ENCODE measurements around the gene STAU1.

Gene STAU1

GRCh38 chr20:49230561-49231133 lies 42.5 kb upstream of the STAU1 start:
- H3K9me3 ChIP-seq (ENCODE audit: control extremely low read depth in 1 of 5, control insufficient read depth in 4 of 5, insufficient read depth in 2 of 5, low read depth in 1 of 5, low read length in 4 of 5): no peaks in the 10 kb centered on the region
- H3K36me3 ChIP-seq (ENCODE audit: control insufficient read depth in 4 of 4, insufficient read depth in 4 of 4, low read length in 3 of 4): peaks cover 21 to 77% (median 61%) of the 10 kb centered on the region in 4 experiments
- 20% methylated on average over 5 of the region's 8 CpGs for WGBS (ENCODE audit: insufficient coverage)
- no peaks in the 10 kb centered on the region for H3K27me3 ChIP-seq (replicated peaks in 2 of 5; ENCODE audit: control insufficient read depth in 4 of 5, insufficient read depth in 5 of 5, low read length in 4 of 5)
- peak; percentile 63 to 87 (median 83) for DNase-seq
- H3K4me3 ChIP-seq (ENCODE audit: control insufficient read depth in 1 of 7, extremely low read depth in 1 of 7, insufficient read depth in 4 of 7, low read depth in 2 of 7, low read length in 6 of 7): no peak overlapping the region
- H3K27ac ChIP-seq (ENCODE audit: insufficient read depth in 1 of 2, low read depth in 1 of 2, low read length in 2 of 2, poor library complexity in 1 of 2, severe bottlenecking in 2 of 2): peak overlapping the region; percentile 33 to 75
- ChIA-PET CTCF (interaction anchor here (0.9 to 2.0 kb wide), 4 partner anchors 9 to 18 kb away, joined by 3 to 11 read pairs (median 5); no protein-coding TSS in a partner anchor), POLR2A (interaction anchor here (0.5 to 1.2 kb wide), 3 partner anchors 8 to 23 kb away, joined by 3 to 5 read pairs (median 3); no protein-coding TSS in a partner anchor)
- peaks cover 6 to 21% (median 17%) of the 10 kb centered on the region in 4 experiments for H3K4me1 ChIP-seq (ENCODE audit: control extremely low read depth in 1 of 4, control insufficient read depth in 4 of 4, insufficient read depth in 4 of 4, low read length in 3 of 4)

DNA sequence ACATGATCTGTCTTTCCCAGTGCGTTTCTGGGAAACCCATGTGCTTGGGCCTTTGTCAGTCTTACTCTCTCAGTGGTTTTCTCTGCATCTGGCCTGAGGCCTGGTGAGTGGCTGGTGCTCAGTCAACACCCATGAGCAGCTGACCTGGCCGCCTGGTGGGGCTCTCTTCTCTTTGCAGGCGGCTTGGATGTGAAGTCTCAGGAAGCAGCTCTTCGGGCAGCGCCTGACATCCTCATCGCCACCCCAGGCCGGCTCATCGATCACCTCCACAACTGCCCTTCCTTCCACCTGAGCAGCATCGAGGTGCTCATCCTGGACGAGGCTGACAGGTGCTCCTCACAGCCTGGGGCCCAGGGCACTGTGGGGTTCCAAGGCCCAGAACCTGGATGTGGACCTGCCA lies 41.9 kb upstream of the STAU1 start:
- ChIA-PET CTCF (interaction anchor here (1.3 to 2.0 kb wide), 3 partner anchors 13 to 18 kb away, joined by 3 to 11 read pairs (median 7); no protein-coding TSS in a partner anchor), POLR2A (interaction anchor here (0.5 to 1.2 kb wide), 2 partner anchors 8 to 14 kb away, joined by 3 to 5 read pairs; no protein-coding TSS in a partner anchor)
- no peaks in the 10 kb centered on the region for H3K27me3 ChIP-seq (replicated peaks in 2 of 5; ENCODE audit: control insufficient read depth in 4 of 5, insufficient read depth in 5 of 5, low read length in 4 of 5)
- peaks cover 19 to 76% (median 61%) of the 10 kb centered on the region in 4 experiments for H3K36me3 ChIP-seq (ENCODE audit: control insufficient read depth in 4 of 4, insufficient read depth in 4 of 4, low read length in 3 of 4)
- peaks cover 6 to 21% (median 17%) of the 10 kb centered on the region in 4 experiments for H3K4me1 ChIP-seq (ENCODE audit: control extremely low read depth in 1 of 4, control insufficient read depth in 4 of 4, insufficient read depth in 4 of 4, low read length in 3 of 4)
- WGBS (ENCODE audit: insufficient coverage): 60% methylated on average over 8 of the region's 10 CpGs
- H3K4me3 ChIP-seq (ENCODE audit: control insufficient read depth in 1 of 7, extremely low read depth in 1 of 7, insufficient read depth in 4 of 7, low read depth in 2 of 7, low read length in 6 of 7): peak overlapping the region in 1 of 7 experiments; percentile 39
- peak in 1 of 3 donors; percentile 47 for DNase-seq
- peak overlapping the region; percentile 33 to 75 for H3K27ac ChIP-seq (ENCODE audit: insufficient read depth in 1 of 2, low read depth in 1 of 2, low read length in 2 of 2, poor library complexity in 1 of 2, severe bottlenecking in 2 of 2)
- no peaks in the 10 kb centered on the region for H3K9me3 ChIP-seq (ENCODE audit: control extremely low read depth in 1 of 5, control insufficient read depth in 4 of 5, insufficient read depth in 2 of 5, low read depth in 1 of 5, low read length in 4 of 5)

- Histone ChIP-seq H3K27ac (ENCODE audit: insufficient read depth in 1 of 2, low read depth in 1 of 2, low read length in 2 of 2, poor library complexity in 1 of 2, severe bottlenecking in 2 of 2) (no peak overlapping the region), H3K9me3 (ENCODE audit: control extremely low read depth in 1 of 5, control insufficient read depth in 4 of 5, insufficient read depth in 2 of 5, low read depth in 1 of 5, low read length in 4 of 5) (no peaks in the 10 kb centered on the region), H3K4me1 (ENCODE audit: control extremely low read depth in 1 of 4, control insufficient read depth in 4 of 4, insufficient read depth in 4 of 4, low read length in 3 of 4) (peaks cover 6 to 21% (median 17%) of the 10 kb centered on the region in 4 experiments), H3K4me3 (ENCODE audit: control insufficient read depth in 1 of 7, extremely low read depth in 1 of 7, insufficient read depth in 4 of 7, low read depth in 2 of 7, low read length in 6 of 7) (no peak overlapping the region), H3K36me3 (ENCODE audit: control insufficient read depth in 4 of 4, insufficient read depth in 4 of 4, low read length in 3 of 4) (peaks cover 17 to 76% (median 61%) of the 10 kb centered on the region in 4 experiments), H3K27me3 (replicated peaks in 2 of 5; ENCODE audit: control insufficient read depth in 4 of 5, insufficient read depth in 5 of 5, low read length in 4 of 5) (no peaks in the 10 kb centered on the region)
- no peak for DNase-seq
- ChIA-PET POLR2A (no interaction called here), CTCF (interaction anchor here (0.6 to 1.4 kb wide), 3 partner anchors 12 to 93 kb away, joined by 3 to 7 read pairs (median 3); no protein-coding TSS in a partner anchor)
- WGBS (ENCODE audit: insufficient coverage): 100% methylated on average over 1 of the region's 2 CpGs
These were observed 41.2 kb upstream of the STAU1 start for GRCh38 chr20:49229381-49229780.

- Histone ChIP-seq H3K4me1 (ENCODE audit: control extremely low read depth in 1 of 4, control insufficient read depth in 4 of 4, insufficient read depth in 4 of 4, low read length in 3 of 4) (peaks cover 6 to 21% (median 17%) of the 10 kb centered on the region in 4 experiments), H3K4me3 (ENCODE audit: control insufficient read depth in 1 of 7, extremely low read depth in 1 of 7, insufficient read depth in 4 of 7, low read depth in 2 of 7, low read length in 6 of 7) (no peak overlapping the region), H3K36me3 (ENCODE audit: control insufficient read depth in 4 of 4, insufficient read depth in 4 of 4, low read length in 3 of 4) (peaks cover 20 to 76% (median 58%) of the 10 kb centered on the region in 4 experiments), H3K27ac (ENCODE audit: insufficient read depth in 1 of 2, low read depth in 1 of 2, low read length in 2 of 2, poor library complexity in 1 of 2, severe bottlenecking in 2 of 2) (no peak overlapping the region), H3K27me3 (replicated peaks in 2 of 5; ENCODE audit: control insufficient read depth in 4 of 5, insufficient read depth in 5 of 5, low read length in 4 of 5) (no peaks in the 10 kb centered on the region), H3K9me3 (ENCODE audit: control extremely low read depth in 1 of 5, control insufficient read depth in 4 of 5, insufficient read depth in 2 of 5, low read depth in 1 of 5, low read length in 4 of 5) (no peaks in the 10 kb centered on the region)
- peak in 2 of 3 donors; percentile 12 to 24 for DNase-seq
- POLR2A ChIA-PET: no interaction called here
- 100% methylated on average over 3 of the region's 9 CpGs for WGBS (ENCODE audit: insufficient coverage)
- CTCF ChIA-PET: interaction anchor here (0.6 to 1.3 kb wide), 5 partner anchors 11 to 102 kb away, joined by 3 to 5 read pairs (median 3); no protein-coding TSS in a partner anchor
These were observed 40.5 kb upstream of the STAU1 start for GRCh38 chr20:49228676-49229075.

DNA sequence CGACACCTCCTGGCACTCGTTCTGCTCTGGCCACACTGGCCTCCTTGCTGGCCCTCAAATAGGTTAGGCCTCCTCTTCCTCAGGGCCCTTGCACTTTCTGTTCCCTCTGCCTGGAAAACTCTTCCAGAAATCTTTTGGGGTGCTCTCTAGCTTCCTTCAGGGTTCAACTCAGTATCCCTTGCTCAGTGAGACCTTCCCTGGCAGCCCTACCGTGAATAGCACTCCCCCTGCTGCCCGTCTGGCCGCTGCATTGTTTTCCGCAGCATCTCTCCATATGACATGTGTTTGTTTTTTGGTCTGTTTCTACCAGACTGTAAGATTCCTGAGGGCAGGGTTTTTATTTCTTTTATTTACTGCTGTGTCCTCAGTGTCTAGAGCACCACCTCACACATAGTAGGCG lies 37.8 kb upstream of the STAU1 start:
- Histone ChIP-seq H3K36me3 (ENCODE audit: control insufficient read depth in 4 of 4, insufficient read depth in 4 of 4, low read length in 3 of 4) (peaks cover 21 to 76% (median 55%) of the 10 kb centered on the region in 4 experiments), H3K27ac (ENCODE audit: insufficient read depth in 1 of 2, low read depth in 1 of 2, low read length in 2 of 2, poor library complexity in 1 of 2, severe bottlenecking in 2 of 2) (no peak overlapping the region)

DNA sequence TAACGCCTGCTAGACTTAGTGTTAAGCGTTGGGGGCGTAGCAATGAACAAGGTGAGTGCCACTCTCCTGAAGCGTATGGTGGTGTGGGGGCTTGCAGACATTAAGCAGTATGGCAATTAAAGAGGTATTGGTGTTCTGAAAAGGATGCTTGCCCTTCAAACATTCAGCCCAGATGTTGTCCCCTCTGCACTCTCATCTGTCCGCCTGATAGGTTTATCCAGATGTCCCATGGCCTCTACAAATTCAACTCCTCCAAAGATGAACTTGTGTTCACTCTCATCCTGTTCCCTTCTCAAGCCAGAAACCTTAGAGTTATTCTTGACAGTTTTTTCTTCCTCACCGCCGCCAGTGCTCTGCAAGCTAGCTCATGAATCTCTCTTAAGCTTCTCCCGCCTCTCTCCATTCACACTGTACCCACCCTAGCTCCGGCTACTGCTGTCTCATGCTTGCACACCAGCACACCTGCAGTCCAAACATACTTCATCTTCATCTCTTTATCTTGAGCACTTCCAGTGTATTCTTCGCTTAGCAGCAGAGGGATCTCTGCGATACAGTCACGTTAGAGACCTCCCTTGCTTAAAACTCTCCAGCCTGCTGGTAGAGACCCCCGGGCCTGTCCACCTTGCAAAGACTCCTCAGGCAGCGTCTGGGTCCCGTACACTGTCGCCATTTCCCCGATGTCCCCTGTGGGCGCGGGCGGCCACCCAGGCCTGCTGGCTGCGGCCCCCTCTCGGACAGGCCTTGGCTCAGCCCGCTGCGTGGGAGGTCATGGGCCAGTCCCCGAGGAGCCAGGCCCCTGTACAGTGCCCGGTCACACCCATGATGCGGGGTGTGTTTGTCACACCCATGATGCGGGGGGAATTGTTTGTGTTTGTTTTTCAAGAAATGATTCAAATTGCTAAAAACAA lies 32.0 kb upstream of the STAU1 start:
- DNase-seq: no peak
- POLR2A ChIA-PET: interaction anchor here (0.8 kb wide), 1 partner anchor 32 kb away, joined by 4 read pairs; the partner anchor contains the start of gene STAU1
- Histone ChIP-seq H3K27ac (ENCODE audit: insufficient read depth in 1 of 2, low read depth in 1 of 2, low read length in 2 of 2, poor library complexity in 1 of 2, severe bottlenecking in 2 of 2) (peak overlapping the region; percentile 93 to 94), H3K36me3 (ENCODE audit: control insufficient read depth in 4 of 4, insufficient read depth in 4 of 4, low read length in 3 of 4) (peaks cover 17 to 36% (median 29%) of the 10 kb centered on the region in 4 experiments), H3K4me3 (ENCODE audit: control insufficient read depth in 1 of 7, extremely low read depth in 1 of 7, insufficient read depth in 4 of 7, low read depth in 2 of 7, low read length in 6 of 7) (peak overlapping the region; percentile 49 to 100 (median 95)), H3K9me3 (ENCODE audit: control extremely low read depth in 1 of 5, control insufficient read depth in 4 of 5, insufficient read depth in 2 of 5, low read depth in 1 of 5, low read length in 4 of 5) (no peaks in the 10 kb centered on the region), H3K27me3 (replicated peaks in 2 of 5; ENCODE audit: control insufficient read depth in 4 of 5, insufficient read depth in 5 of 5, low read length in 4 of 5) (no peaks in the 10 kb centered on the region), H3K4me1 (ENCODE audit: control extremely low read depth in 1 of 4, control insufficient read depth in 4 of 4, insufficient read depth in 4 of 4, low read length in 3 of 4) (peaks cover 6 to 22% (median 19%) of the 10 kb centered on the region in 4 experiments)
- CTCF ChIA-PET: interaction anchor here (0.6 to 9.4 kb wide), 3 partner anchors 10 to 85 kb away, joined by 3 to 104 read pairs (median 3); no protein-coding TSS in a partner anchor
- WGBS (ENCODE audit: insufficient coverage): 79% methylated on average over 23 of the region's 28 CpGs

More for the DNA sequence above, 37.8 kb upstream of the STAU1 start:
- POLR2A ChIA-PET: no interaction called here
- no peak overlapping the region for H3K4me3 ChIP-seq (ENCODE audit: control insufficient read depth in 1 of 7, extremely low read depth in 1 of 7, insufficient read depth in 4 of 7, low read depth in 2 of 7, low read length in 6 of 7)
- peaks cover 0 to 14% (median 13%) of the 10 kb centered on the region in 4 experiments for H3K4me1 ChIP-seq (ENCODE audit: control extremely low read depth in 1 of 4, control insufficient read depth in 4 of 4, insufficient read depth in 4 of 4, low read length in 3 of 4)
- CTCF ChIA-PET: interaction anchor here (2.0 kb wide), 1 partner anchor 93 kb away, joined by 5 read pairs; no protein-coding TSS in a partner anchor
- no peaks in the 10 kb centered on the region for H3K27me3 ChIP-seq (replicated peaks in 2 of 5; ENCODE audit: control insufficient read depth in 4 of 5, insufficient read depth in 5 of 5, low read length in 4 of 5)
- no peak for DNase-seq
- H3K9me3 ChIP-seq (ENCODE audit: control extremely low read depth in 1 of 5, control insufficient read depth in 4 of 5, insufficient read depth in 2 of 5, low read depth in 1 of 5, low read length in 4 of 5): no peaks in the 10 kb centered on the region
- WGBS (ENCODE audit: insufficient coverage): 92% methylated on average over 6 of the region's 7 CpGs
